ES-I3 (cell line): ENCODE data around the gene ARAF.

Source experiments
- H3K36me3 ChIP-seq: 2 replicates; pipeline ENCODE4 v1.6.1; 2013; ENCODE audit warnings: mild to moderate bottlenecking, low read length, control low read depth, moderate library complexity; ENCODE audit not compliant: insufficient read depth
- H3K4me1 ChIP-seq: 2 replicates; pipeline ENCODE4 v1.6.1; 2013; ENCODE audit warnings: mild to moderate bottlenecking, control low read depth, low read length; ENCODE audit not compliant: insufficient read depth
- H3K9ac ChIP-seq: 2 replicates; pipeline ENCODE4 v1.6.1; 2013; ENCODE audit warnings: low read depth, mild to moderate bottlenecking, low read length, moderate library complexity
- H3K9me3 ChIP-seq: 2 replicates; pipeline ENCODE4 v1.6.1; 2013; ENCODE audit warnings: mild to moderate bottlenecking, low read length, moderate library complexity; ENCODE audit not compliant: control insufficient read depth, insufficient read depth

ARAF gene

GRCh38 chrX:47573341-47574075 is 12.5 kb downstream of the ARAF start:
- peaks cover 6% of the 10 kb centered on the region for H3K36me3 ChIP-seq
- peaks cover 16% of the 10 kb centered on the region; the same call in 1 of the 2 replicates for H3K4me1 ChIP-seq
- peak overlapping the region; percentile 93 for H3K9ac ChIP-seq
- H3K9me3 ChIP-seq: no peaks in the 10 kb centered on the region

DNA sequence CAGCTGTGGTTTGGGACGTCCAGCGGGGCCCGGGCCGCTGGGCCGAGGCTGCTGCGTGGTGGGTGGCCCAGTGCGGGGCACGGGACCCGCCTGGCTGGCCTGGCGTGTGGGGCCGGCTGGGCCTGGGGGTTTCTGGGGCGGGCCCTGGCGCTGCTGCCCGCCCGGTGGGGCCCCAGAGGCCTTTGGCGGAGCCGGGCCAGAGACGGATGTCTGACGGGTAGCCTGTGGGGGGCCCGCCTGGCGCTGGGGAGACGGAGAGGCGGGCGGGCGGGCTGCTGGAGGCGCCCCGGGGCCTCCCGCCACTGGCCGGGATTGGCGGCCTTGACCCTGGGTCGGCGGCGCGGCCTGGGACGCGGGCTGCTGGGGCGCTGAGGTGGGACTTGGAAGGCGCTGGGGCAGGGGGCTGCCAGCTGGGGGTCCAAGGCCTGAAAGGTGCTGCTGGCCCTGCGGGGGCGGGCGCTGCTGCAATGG is 13.1 kb downstream of the ARAF start:
- Histone ChIP-seq H3K4me1 (peaks cover 21% of the 10 kb centered on the region; the same call in 1 of the 2 replicates), H3K9ac (peak overlapping the region; percentile 93), H3K36me3 (peaks cover 4% of the 10 kb centered on the region), H3K9me3 (no peaks in the 10 kb centered on the region)

DNA sequence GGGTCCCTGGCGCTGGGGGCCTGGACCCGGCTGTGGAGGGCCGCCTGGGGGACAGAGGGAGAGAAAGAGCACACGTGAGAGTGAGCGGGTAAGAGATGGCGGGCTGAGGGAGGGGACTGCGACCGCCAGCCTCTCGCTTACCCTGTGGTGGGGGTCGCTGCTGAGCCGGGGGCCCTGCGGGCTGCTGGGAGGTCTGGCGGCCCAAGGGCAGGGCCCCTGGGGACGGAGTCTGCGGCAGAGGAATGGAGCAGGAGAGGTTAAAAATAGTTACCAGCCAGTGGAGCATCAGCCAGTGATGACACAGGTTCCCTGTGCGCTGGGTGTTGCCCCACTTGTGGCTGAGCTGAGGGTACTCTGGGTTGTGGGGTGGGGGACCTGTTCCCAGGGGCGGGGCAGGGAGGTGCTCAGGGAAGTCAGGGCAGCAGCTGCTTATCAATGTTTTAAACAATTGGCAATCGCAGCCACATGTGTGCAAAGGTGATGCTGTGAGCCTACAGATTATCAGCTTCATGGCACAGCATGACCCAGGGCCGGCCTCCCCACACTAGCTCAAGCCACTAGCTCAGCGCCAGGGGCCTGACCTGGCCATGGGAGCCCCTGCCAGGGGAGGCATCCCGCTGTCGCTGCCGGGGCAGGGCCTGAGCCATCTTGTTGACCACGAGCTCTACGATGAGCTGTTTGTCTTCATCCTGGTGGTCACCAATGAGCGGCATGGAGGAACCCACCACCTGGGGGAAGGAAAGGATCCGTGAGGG is 13.7 kb downstream of the ARAF start:
- no peaks in the 10 kb centered on the region; the same call in none of the 2 replicates for H3K36me3 ChIP-seq
- H3K9me3 ChIP-seq: no peaks in the 10 kb centered on the region
- H3K4me1 ChIP-seq: peaks cover 22% of the 10 kb centered on the region; the same call in 1 of the 2 replicates
- peak overlapping the region; percentile 93 for H3K9ac ChIP-seq

- Histone ChIP-seq H3K9me3 (no peaks in the 10 kb centered on the region), H3K4me1 (peaks cover 22% of the 10 kb centered on the region; the same call in 1 of the 2 replicates), H3K36me3 (no peaks in the 10 kb centered on the region)
These were observed 15.3 kb downstream of the ARAF start for GRCh38 chrX:47576021-47576898.

GRCh38 chrX:47577424-47577823 is 16.4 kb downstream of the ARAF start:
- Histone ChIP-seq H3K4me1 (peaks cover 25% of the 10 kb centered on the region), H3K9me3 (no peaks in the 10 kb centered on the region), H3K36me3 (no peaks in the 10 kb centered on the region), H3K9ac (no peak overlapping the region)

More at GRCh38 chrX:47576021-47576898, 15.3 kb downstream of the ARAF start:
- no peak overlapping the region for H3K9ac ChIP-seq

- no peaks in the 10 kb centered on the region for H3K9me3 ChIP-seq
- peaks cover 20% of the 10 kb centered on the region for H3K4me1 ChIP-seq
- H3K36me3 ChIP-seq: no peaks in the 10 kb centered on the region
- no peak overlapping the region for H3K9ac ChIP-seq
These were observed 16.9 kb downstream of the ARAF start for GRCh38 chrX:47577901-47578300.

DNA sequence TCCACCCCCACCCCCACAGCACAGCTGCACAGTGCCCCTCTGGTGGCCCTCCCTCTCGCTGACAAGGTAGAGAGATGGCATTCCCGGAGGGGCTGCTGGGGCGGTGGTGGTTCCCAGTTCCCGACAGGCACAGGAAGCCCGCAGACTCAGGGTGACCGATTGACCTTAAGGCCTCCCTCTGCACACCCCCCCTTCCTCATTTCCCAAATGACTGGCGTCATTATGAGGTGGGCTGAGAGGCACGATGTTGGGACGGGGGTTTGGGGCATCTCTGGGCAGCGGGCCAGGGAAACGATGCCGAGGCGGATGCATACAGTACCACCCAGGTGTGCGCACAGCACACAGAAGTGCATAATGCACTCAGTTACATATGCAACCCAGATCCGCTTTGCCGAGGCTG is 17.7 kb downstream of the ARAF start:
- no peak overlapping the region for H3K9ac ChIP-seq
- no peaks in the 10 kb centered on the region for H3K36me3 ChIP-seq
- peaks cover 16% of the 10 kb centered on the region for H3K4me1 ChIP-seq
- no peaks in the 10 kb centered on the region for H3K9me3 ChIP-seq

DNA sequence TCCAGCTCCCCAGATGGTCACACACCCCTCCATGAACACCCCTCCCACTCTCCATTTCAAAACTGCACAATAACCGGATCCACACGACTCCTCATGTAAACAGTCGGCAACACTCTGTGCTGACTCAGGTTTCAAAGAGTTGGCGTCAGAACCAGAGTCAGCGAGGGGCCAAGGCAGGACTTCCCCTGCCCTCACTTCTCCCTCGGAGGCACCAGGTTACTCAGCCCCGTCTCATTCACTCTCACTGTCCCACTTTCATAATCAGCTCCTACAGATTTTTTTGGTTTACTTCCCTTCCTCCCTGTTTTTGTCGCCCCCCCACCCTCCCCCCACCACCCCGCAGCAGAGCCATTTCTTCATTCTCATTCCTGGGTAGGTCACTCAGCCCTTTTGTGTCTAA is 18.5 kb downstream of the ARAF start:
- no peak overlapping the region for H3K9ac ChIP-seq
- no peaks in the 10 kb centered on the region for H3K36me3 ChIP-seq
- H3K4me1 ChIP-seq: peaks cover 16% of the 10 kb centered on the region
- no peaks in the 10 kb centered on the region for H3K9me3 ChIP-seq

DNA sequence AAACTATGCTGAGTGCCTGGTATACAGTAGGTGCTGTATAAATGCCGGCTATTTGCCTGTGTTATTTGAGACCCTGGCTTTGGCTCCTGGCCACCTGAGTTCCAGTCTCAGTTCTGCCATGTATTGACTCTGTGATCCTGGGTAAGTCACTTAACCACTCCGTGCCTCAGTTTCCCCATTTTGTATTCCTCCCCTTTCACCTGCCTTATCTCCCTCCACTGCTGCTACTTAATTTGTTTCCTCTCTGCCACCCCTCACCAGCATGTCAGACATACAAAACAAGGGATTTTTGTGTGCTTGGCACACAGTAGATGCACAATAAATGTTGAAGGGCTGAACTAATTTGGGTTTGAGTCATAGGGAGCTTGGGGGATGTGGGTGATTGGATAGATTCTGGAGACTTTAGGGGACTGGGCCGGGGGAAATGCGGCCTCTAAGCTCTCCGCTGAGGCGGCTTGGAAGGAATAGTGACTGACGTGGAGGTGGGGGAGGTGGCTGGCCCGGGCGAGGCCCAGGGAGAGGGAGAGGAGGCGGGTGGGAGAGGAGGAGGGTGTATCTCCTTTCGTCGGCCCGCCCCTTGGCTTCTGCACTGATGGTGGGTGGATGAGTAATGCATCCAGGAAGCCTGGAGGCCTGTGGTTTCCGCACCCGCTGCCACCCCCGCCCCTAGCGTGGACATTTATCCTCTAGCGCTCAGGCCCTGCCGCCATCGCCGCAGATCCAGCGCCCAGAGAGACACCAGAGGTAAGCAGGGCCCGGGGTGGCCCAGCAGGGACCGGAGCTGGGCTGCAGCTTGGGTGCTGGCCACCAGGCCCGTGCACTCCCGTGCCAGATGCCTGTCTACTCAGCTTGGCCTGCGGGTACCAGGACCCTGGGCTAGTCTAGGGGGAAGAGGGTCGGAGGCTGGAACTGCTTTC is 21.0 kb downstream of the ARAF start, which contains the start of gene TIMP1:
TIMP1 (plus strand) TSS at position 706 of the 917 bp plus-strand sequence. CDS start 980 bp downstream, outside the sequence.
- Histone ChIP-seq H3K9me3 (no peaks in the 10 kb centered on the region), H3K36me3 (no peaks in the 10 kb centered on the region), H3K9ac (peak within 1 kb of the TSS; percentile 76), H3K4me1 (peaks cover 21% of the 10 kb centered on the region)

- Histone ChIP-seq H3K36me3 (no peaks in the 10 kb centered on the region), H3K9ac (no peak overlapping the region; the same call in 1 of the 2 replicates), H3K4me1 (peaks cover 16% of the 10 kb centered on the region), H3K9me3 (no peaks in the 10 kb centered on the region)
These were observed 22.3 kb downstream of the ARAF start for GRCh38 chrX:47583240-47583861.

DNA sequence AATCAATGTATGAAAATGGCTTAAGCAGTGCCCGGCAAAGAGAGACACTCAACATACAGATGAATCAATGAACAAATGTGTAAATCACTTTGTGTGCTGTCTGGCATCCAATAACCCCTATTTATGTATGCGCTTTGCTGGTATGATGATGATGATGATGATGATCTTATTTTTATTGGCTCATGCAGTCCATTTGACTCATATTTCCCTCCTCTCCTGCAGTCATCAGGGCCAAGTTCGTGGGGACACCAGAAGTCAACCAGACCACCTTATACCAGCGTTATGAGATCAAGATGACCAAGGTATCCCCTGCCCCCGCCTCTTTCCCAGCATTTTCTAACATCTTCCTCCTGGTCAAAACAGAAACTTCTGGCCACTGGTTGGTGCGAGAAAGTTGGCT is 23.7 kb downstream of the ARAF start:
- peaks cover 10% of the 10 kb centered on the region for H3K4me1 ChIP-seq
- H3K9me3 ChIP-seq: no peaks in the 10 kb centered on the region
- H3K9ac ChIP-seq: no peak overlapping the region
- H3K36me3 ChIP-seq: no peaks in the 10 kb centered on the region

DNA sequence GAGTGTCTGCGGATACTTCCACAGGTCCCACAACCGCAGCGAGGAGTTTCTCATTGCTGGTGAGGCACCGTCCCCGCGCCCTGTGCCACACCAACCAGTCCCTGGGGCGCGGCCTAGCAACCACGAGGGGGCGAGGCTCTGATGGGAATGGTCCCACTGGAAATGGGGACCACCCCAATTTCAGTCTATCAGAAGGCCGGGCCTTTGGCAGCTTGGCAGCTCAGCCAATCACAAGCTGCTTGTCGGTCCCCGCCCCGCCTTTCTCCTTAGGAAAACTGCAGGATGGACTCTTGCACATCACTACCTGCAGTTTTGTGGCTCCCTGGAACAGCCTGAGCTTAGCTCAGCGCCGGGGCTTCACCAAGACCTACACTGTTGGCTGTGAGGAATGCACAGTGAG is 24.3 kb downstream of the ARAF start:
- peaks cover 10% of the 10 kb centered on the region for H3K4me1 ChIP-seq
- no peaks in the 10 kb centered on the region for H3K9me3 ChIP-seq
- no peaks in the 10 kb centered on the region for H3K36me3 ChIP-seq
- H3K9ac ChIP-seq: no peak overlapping the region
